Progenitor cell of endocrine pancreas (in vitro differentiated cells): Measurements from ENCODE around the gene C11orf98. TPM values are rescaled to one million over a fixed set of nuclear protein-coding genes. Genes with fewer than 3 reads are reported as not detected.

ENCODE experiments used
- DNase-seq: peaks from one replicate; pipeline ENCODE4 v3.0.0; 2021; ENCODE audit warnings: low spot score; ENCODE audit not compliant: unreplicated experiment
- H3K27ac Mint-ChIP-seq: 2 replicates; pipeline ENCODE4 v1.8.0; 2021; ENCODE audit warnings: mild to moderate bottlenecking, moderate library complexity, mixed read lengths
- H3K27me3 Mint-ChIP-seq: 2 replicates; pipeline ENCODE4 v1.8.0; 2021; ENCODE audit warnings: mixed read lengths
- H3K36me3 Mint-ChIP-seq: 2 replicates; pipeline ENCODE4 v1.8.0; 2022; ENCODE audit warnings: mixed read lengths; ENCODE audit not compliant: insufficient read depth
- H3K4me1 Mint-ChIP-seq: 2 replicates; pipeline ENCODE4 v1.8.0; 2021; ENCODE audit warnings: low read depth, mixed read lengths
- H3K4me3 Mint-ChIP-seq: 2 replicates; pipeline ENCODE4 v1.8.0; 2021; ENCODE audit warnings: low read depth, mild to moderate bottlenecking, moderate library complexity, mixed read lengths
- H3K9me3 Mint-ChIP-seq: 2 replicates; pipeline ENCODE4 v1.8.0; 2021; ENCODE audit warnings: low read depth, mixed read lengths
- total RNA-seq: library from RNA; stranded (reverse); gene quantifications from 2 replicates; pipeline ENCODE4 v1.2.1, GENCODE V29; 2021
- TF ChIP-seq, protein P1 (sequence below): fragments of 200-600 bp; sonication (generic); IDR thresholded peaks from one replicate; pipeline ENCODE4 v1.5.0; 2021; ENCODE audit warnings: antibody characterized with exemption, mild to moderate bottlenecking; ENCODE audit not compliant: unreplicated experiment

The C11orf98 gene
- total RNA-seq, 1 donor from 2014 or later, result 71.7 TPM

- Mint-ChIP-seq H3K4me1 (peaks cover 14% of the 10 kb centered on the region), H3K27me3 (no peaks in the 10 kb centered on the region), H3K36me3 (peaks cover 2% of the 10 kb centered on the region), H3K27ac (no peak overlapping the region), H3K9me3 (no peaks in the 10 kb centered on the region), H3K4me3 (no peak overlapping the region)
- DNase-seq, result no peak
- TF ChIP-seq, protein P1, sequence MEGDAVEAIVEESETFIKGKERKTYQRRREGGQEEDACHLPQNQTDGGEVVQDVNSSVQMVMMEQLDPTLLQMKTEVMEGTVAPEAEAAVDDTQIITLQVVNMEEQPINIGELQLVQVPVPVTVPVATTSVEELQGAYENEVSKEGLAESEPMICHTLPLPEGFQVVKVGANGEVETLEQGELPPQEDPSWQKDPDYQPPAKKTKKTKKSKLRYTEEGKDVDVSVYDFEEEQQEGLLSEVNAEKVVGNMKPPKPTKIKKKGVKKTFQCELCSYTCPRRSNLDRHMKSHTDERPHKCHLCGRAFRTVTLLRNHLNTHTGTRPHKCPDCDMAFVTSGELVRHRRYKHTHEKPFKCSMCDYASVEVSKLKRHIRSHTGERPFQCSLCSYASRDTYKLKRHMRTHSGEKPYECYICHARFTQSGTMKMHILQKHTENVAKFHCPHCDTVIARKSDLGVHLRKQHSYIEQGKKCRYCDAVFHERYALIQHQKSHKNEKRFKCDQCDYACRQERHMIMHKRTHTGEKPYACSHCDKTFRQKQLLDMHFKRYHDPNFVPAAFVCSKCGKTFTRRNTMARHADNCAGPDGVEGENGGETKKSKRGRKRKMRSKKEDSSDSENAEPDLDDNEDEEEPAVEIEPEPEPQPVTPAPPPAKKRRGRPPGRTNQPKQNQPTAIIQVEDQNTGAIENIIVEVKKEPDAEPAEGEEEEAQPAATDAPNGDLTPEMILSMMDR, result no peak
Observed at GRCh38 chr11:62647609-62648005, 17.4 kb downstream of the C11orf98 start.

DNA sequence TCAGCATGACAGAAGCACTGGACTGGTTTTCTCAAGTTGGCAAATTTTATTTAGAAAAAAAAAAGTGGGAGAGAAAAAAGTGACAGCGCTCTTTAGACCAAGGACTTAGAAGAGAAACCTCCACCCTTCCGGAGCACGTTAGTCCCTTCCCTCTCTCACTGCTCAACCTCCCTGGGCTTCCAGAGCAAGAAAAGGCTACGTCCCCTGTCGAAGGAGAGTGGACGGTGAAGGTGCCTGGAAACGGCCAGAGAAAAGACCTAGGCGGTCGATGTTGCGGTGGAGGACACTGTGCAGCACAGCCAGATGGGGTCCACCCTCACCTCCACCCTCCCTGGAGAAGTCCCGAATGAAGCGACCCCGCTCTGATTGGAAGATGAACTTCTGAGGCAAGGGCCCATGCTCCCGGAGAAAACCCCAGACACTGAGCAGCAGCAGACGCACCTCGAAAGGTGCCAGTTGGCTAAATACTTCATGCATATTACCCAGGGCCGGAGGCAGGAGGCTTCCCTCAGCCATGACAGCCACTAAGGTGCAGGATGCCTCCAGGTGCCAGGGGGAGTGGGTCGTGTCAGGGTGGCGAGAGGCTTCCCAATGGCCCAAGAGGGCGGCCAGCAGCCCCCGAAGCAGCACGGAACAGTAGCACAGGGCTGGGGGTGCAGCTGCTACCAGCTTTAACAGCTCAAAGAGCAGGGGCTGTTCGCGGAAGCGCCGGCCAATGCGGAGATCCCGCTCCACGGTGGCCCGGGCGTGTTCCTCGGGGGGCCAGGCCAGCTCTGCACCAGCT, 18.0 kb downstream of the C11orf98 start:
- no peak for DNase-seq

DNA sequence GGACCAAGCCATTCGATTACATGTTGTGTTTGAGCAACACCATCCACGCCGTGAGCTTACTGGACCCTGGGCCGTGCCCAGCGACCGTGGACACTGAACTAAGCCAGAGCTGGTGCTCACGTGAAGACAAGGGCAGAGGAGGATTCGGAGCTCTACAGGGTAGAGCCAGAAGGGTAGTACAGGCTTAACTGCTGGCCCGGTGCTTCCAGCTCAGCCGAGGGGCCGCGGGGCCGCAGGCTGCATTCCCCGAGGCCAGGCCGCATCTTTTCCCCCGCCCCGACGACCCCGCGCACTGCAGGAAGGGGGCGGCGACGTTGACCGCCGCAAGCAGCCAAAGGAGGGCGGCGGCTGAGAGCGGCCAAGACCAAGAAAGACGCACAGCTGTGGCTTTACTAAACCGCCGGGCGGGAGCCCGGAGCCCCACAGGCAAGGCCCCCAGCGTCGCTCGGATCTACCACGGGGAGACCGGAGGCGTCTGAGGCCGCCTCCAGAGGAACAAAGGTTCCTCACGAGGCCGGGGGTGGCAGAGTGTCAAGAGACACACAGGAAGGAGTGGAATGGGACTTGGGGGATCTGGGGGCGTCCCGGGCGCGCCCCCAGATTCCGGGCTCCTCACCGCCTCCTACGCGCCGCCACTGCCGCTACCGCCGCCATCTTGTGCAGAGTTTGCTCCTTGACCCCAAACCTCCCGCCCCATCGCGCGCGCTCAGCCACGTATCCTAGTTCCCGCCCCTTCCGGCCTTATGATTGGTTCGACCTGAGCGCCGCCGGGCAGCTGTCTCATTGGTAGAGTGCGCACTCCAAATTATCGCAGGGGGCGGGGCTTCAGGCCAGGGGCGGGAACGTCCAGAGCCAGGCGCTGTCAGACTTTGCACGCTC, 18.8 kb downstream of the C11orf98 start, which contains the start of gene GANAB:
Gene GANAB (minus strand): TSS at position 668 of the 879 bp plus-strand sequence. CDS start 14 bp downstream, at position 654.
- H3K9me3 Mint-ChIP-seq, result no peaks in the 10 kb centered on the region
- H3K4me1 Mint-ChIP-seq, result peaks cover 10% of the 10 kb centered on the region
- H3K27ac Mint-ChIP-seq, result peak within 1 kb of the TSS; percentile 98
- peaks cover 2% of the 10 kb centered on the region for H3K36me3 Mint-ChIP-seq
- DNase-seq, result peak; percentile 95
- TF ChIP-seq, protein P1, result no peak
- peak within 1 kb of the TSS; percentile 98 for H3K4me3 Mint-ChIP-seq
- H3K27me3 Mint-ChIP-seq, result no peaks in the 10 kb centered on the region

More for the DNA sequence above, 18.0 kb downstream of the C11orf98 start:
- TF ChIP-seq, protein P1, result no peak
- H3K4me1 Mint-ChIP-seq, result peaks cover 10% of the 10 kb centered on the region
- peaks cover 2% of the 10 kb centered on the region for H3K36me3 Mint-ChIP-seq
- no peaks in the 10 kb centered on the region for H3K9me3 Mint-ChIP-seq
- peak overlapping the region; percentile 98 for H3K27ac Mint-ChIP-seq
- no peaks in the 10 kb centered on the region for H3K27me3 Mint-ChIP-seq
- peak overlapping the region; percentile 98 for H3K4me3 Mint-ChIP-seq

DNA sequence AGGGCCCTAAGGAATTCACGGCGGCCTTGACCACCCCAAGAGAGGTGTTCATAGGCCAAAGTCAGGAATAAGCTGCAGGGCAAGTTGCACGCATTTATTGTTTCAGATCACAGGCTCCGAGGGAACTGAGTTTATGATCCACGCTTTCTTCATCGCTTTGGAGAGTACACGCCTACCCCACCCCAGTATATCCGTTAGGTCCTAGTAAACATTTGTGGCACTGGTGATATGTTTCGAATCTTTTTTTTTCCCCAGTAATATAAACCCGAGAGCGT, 19.4 kb downstream of the C11orf98 start:
- Mint-ChIP-seq H3K4me1 (peaks cover 12% of the 10 kb centered on the region), H3K36me3 (peaks cover 2% of the 10 kb centered on the region), H3K27ac (peak overlapping the region; percentile 98), H3K9me3 (no peaks in the 10 kb centered on the region), H3K4me3 (peak overlapping the region; percentile 98), H3K27me3 (no peaks in the 10 kb centered on the region)
- DNase-seq, result no peak
- TF ChIP-seq, protein P1, result no peak

DNA sequence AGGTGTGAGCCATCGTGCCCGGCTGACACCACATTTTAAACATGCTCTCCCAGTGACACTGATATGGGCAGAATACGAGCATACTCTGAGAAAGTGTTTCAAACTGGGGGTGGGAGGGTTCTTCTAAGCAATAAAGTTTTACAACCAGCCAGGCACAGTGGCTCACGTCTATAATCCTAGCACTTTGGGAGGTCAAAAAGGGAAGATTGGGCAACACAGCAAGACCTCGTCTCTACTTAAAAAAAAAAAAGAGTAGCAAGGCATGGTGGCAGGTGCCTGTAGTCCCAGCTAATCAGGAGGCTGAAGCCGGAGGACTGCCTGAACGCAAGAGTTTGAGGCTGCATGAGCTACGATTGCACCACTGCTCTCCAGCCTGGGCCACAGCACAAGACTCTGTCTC, 20.8 kb downstream of the C11orf98 start:
- H3K36me3 Mint-ChIP-seq, result peaks cover 7% of the 10 kb centered on the region
- TF ChIP-seq, protein P1, result no peak
- H3K27ac Mint-ChIP-seq, result no peak overlapping the region
- no peaks in the 10 kb centered on the region for H3K9me3 Mint-ChIP-seq
- DNase-seq, result no peak
- H3K4me3 Mint-ChIP-seq, result peak overlapping the region; percentile 35
- peaks cover 15% of the 10 kb centered on the region for H3K4me1 Mint-ChIP-seq
- H3K27me3 Mint-ChIP-seq, result no peaks in the 10 kb centered on the region
